H1 (cell line): ENCODE results near the gene PCDHA12. TPM values are rescaled to one million over a fixed set of nuclear protein-coding genes. Genes with fewer than 3 reads are reported as not detected.

Experiments
- CBX5 ChIP-seq: fragments of 300-800, 300-1000 bp; sonication (generic); IDR thresholded peaks from 2 replicates; pipeline ENCODE4 v1.7.1; 2016; ENCODE audit warnings: antibody characterized with exemption, low read length, low read depth
- HDAC2 ChIP-seq, 2 experiments: fragments of 300-600 bp in 1 of 2; sonication (generic) in 1 of 2; IDR thresholded peaks; 2 replicates each; pipeline ENCODE4 v1.6.1; 2011 to 2012; ENCODE audit warnings: low read depth in 2 of 2, low read length in 2 of 2, mild to moderate bottlenecking in 2 of 2, moderate library complexity in 2 of 2, borderline replicate concordance in 1 of 2, inconsistent platforms in 1 of 2
- MAFK ChIP-seq: IDR thresholded peaks from 2 replicates; pipeline ENCODE4 v1.6.1; 2012; ENCODE audit warnings: low read depth, mild to moderate bottlenecking, improper control_type of control experiment, low read length
- POLR2A ChIP-seq, 2 experiments: IDR thresholded peaks; 1 replicate in 1 of 2; 2 replicates in 1 of 2; pipeline ENCODE4 v1.6.1; 2011; ENCODE audit warnings: low read depth in 2 of 2, low read length in 2 of 2, mild to moderate bottlenecking in 2 of 2; ENCODE audit errors: control extremely low read depth in 1 of 2
- SAP30 ChIP-seq: fragments of 300-600 bp; sonication (generic); IDR thresholded peaks from 2 replicates; pipeline ENCODE4 v1.7.1; 2012; ENCODE audit warnings: low read length, moderate library complexity, mild to moderate bottlenecking, inconsistent platforms; ENCODE audit not compliant: insufficient read depth, insufficient replicate concordance
- SIN3A ChIP-seq, 2 experiments: IDR thresholded peaks in 1 of 2; conservative IDR thresholded peaks in 1 of 2; 2 replicates each; pipeline ENCODE4 v1.6.1; 2011 to 2012; ENCODE audit warnings: low read length in 2 of 2, improper control_type of control experiment in 1 of 2, low read depth in 1 of 2, mild to moderate bottlenecking in 1 of 2
- SIRT6 ChIP-seq: IDR thresholded peaks from one replicate; pipeline ENCODE4 v1.7.1; 2012; ENCODE audit warnings: low read length, inconsistent platforms
- SIX5 ChIP-seq: IDR thresholded peaks from 2 replicates; pipeline ENCODE4 v1.6.1; 2011; ENCODE audit warnings: mild to moderate bottlenecking, low read depth, low read length
- SUZ12 ChIP-seq: fragments of 200-600 bp; sonication (generic); IDR thresholded peaks from 2 replicates; pipeline ENCODE4 v1.6.1; 2012; ENCODE audit warnings: mild to moderate bottlenecking, inconsistent platforms, low read length, moderate library complexity, mixed read lengths
- TAF1 ChIP-seq: IDR thresholded peaks from 2 replicates; pipeline ENCODE4 v1.6.1; 2011; ENCODE audit warnings: mild to moderate bottlenecking, low read depth, low read length
- TCF12 ChIP-seq: IDR thresholded peaks from 2 replicates; pipeline ENCODE4 v1.6.1; 2011; ENCODE audit warnings: low read depth, mild to moderate bottlenecking, low read length
- polyA plus RNA-seq, 7 experiments: library from polyadenylated mRNA; depleted of rRNA in 3 of 7; stranded (reverse) in 5 of 7; unstranded in 2 of 7; fragments of >200 nt in 5 of 7; fragments of 200-250 nt in 2 of 7; gene quantifications; 1 replicate in 5 of 7; 2 replicates in 1 of 7; 4 replicates in 1 of 7; pipeline versions ENCODE4 v1.2.1 to v1.2.3, GENCODE V29; 2011 to 2013; ENCODE audit warnings: missing spikeins in 2 of 7, mixed read lengths in 2 of 7
- total RNA-seq: library from RNA; stranded (reverse); fragmentation: NEBNext Ultra II Directional; extraction: Animal tissue kit (Norgen Biotek cat#: 25700); gene quantifications from 2 replicates; pipeline ENCODE4 v1.2.1, GENCODE V29; 2021
- TF ChIP-seq, protein P1 (sequence below): IDR thresholded peaks from 2 replicates; pipeline ENCODE4 v1.6.1; 2012; ENCODE audit warnings: inconsistent platforms

Gene PCDHA12
- total and polyA plus RNA-seq, 2 of the 8 experiments (the other 6 are each of a cell fraction or from before 2014, with no cell fraction given) = 4.2 to 9.3 TPM

DNA sequence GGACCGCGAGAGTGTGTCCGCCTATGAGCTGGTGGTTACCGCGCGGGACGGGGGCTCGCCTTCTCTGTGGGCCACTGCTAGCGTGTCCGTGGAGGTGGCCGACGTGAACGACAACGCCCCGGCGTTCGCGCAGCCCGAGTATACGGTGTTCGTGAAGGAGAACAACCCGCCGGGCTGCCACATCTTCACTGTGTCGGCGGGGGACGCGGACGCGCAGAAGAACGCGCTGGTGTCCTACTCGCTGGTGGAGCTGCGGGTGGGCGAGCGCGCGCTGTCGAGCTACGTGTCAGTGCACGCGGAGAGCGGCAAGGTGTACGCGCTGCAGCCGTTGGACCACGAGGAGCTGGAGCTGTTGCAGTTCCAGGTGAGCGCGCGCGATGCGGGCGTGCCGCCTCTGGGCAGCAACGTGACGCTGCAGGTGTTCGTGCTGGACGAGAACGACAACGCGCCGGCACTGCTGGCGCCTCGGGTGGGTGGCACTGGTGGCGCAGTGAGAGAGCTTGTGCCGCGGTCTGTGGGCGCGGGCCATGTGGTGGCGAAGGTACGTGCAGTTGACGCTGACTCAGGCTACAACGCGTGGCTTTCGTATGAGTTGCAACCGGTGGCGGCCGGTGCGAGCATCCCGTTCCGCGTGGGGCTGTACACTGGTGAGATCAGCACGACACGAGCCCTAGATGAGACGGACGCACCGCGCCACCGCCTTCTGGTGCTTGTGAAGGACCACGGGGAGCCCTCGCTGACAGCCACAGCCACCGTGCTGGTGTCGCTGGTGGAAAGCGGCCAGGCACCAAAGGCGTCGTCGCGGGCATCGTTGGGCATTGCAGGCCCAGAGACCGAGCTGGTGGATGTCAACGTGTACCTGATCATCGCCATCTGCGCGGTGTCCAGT is 39.2 kb upstream of the PCDHA12 start (continued):
- no peak for TF ChIP-seq SIN3A (conservative IDR thresholded peaks at IDR 0.05 in 1 of 2, IDR thresholded peaks at IDR 0.05 in 1 of 2; ENCODE audit: low read depth in 1 of 2, low read length in 2 of 2)
- no peak for TF ChIP-seq TAF1
- TF ChIP-seq SIX5 = no peak
- TF ChIP-seq SIRT6 = no peak
- TF ChIP-seq, protein P1, sequence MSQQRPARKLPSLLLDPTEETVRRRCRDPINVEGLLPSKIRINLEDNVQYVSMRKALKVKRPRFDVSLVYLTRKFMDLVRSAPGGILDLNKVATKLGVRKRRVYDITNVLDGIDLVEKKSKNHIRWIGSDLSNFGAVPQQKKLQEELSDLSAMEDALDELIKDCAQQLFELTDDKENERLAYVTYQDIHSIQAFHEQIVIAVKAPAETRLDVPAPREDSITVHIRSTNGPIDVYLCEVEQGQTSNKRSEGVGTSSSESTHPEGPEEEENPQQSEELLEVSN = no peak
- no peak for TF ChIP-seq CBX5
- no peak for TF ChIP-seq HDAC2 (IDR thresholded peaks at IDR 0.05; ENCODE audit: borderline replicate concordance in 1 of 2, low read depth in 2 of 2, low read length in 2 of 2)
- TF ChIP-seq SAP30 = no peak
- no peak for TF ChIP-seq POLR2A (IDR thresholded peaks at IDR 0.05; ENCODE audit: control extremely low read depth in 1 of 2, low read depth in 2 of 2, low read length in 2 of 2)
- TF ChIP-seq SUZ12 = no peak
- TF ChIP-seq MAFK = no peak
- no peak for TF ChIP-seq TCF12
